ENCODE results near the gene TMC3.
"Not testable (repeated sequence)": the region's sequence is repeated elsewhere in the genome, so short reads cannot be mapped to it uniquely, and the experiment has no call there.

TMC3 gene

DNA sequence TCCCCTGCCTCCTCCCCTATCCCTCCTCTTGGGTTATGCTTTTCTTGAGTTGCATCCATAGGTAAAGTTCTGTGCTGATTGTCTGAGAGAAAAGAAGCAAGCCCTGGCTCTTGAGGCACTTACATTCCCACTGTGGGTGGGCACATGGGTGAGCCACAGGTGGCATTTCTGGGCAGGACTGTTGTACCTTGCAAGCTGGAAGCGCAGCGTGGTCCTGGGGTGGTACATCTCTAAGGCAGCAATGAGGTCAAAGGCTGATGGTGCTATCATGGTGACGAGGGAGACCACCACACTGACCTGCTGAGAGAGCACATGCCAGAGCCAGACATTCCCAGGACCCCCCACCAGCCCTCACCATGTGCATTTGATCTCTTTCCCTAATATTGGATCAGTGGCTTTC is 24.7 kb downstream of the TMC3 start:
- H3K27me3 ChIP-seq (ENCODE audit: low read depth, low read length) = peaks cover 6% of the 10 kb centered on the region; the same call in 1 of the 2 replicates
- no peaks in the 10 kb centered on the region for H3K79me2 ChIP-seq (ENCODE audit: low read length)
- H3K9me3 ChIP-seq (ENCODE audit: insufficient read depth, low read length) = no peaks in the 10 kb centered on the region
- TF ChIP-seq EZH2phosphoT487 (IDR thresholded peaks at IDR 0.05; ENCODE audit: low read depth) = no peak
- TF ChIP-seq, protein P1, sequence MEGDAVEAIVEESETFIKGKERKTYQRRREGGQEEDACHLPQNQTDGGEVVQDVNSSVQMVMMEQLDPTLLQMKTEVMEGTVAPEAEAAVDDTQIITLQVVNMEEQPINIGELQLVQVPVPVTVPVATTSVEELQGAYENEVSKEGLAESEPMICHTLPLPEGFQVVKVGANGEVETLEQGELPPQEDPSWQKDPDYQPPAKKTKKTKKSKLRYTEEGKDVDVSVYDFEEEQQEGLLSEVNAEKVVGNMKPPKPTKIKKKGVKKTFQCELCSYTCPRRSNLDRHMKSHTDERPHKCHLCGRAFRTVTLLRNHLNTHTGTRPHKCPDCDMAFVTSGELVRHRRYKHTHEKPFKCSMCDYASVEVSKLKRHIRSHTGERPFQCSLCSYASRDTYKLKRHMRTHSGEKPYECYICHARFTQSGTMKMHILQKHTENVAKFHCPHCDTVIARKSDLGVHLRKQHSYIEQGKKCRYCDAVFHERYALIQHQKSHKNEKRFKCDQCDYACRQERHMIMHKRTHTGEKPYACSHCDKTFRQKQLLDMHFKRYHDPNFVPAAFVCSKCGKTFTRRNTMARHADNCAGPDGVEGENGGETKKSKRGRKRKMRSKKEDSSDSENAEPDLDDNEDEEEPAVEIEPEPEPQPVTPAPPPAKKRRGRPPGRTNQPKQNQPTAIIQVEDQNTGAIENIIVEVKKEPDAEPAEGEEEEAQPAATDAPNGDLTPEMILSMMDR (IDR thresholded peaks at IDR 0.05; ENCODE audit: low read depth, low read length) = no peak
- no peak overlapping the region for H2AFZ ChIP-seq (ENCODE audit: low read depth, low read length)
- no peak overlapping the region for H3K9ac ChIP-seq (ENCODE audit: low read length)
- no peaks in the 10 kb centered on the region for H4K20me1 ChIP-seq (ENCODE audit: insufficient read depth, low read length)
- H3K4me1 ChIP-seq (ENCODE audit: low read length) = no peaks in the 10 kb centered on the region
- no peak overlapping the region for H3K4me2 ChIP-seq (ENCODE audit: low read length)
- H3K4me3 ChIP-seq (ENCODE audit: low read length) = no peak overlapping the region
- no peaks in the 10 kb centered on the region for H3K36me3 ChIP-seq (replicated peaks; ENCODE audit: low read depth, low read length)
- H3K27ac ChIP-seq (ENCODE audit: low read length) = no peak overlapping the region

GRCh38 chr15:81348691-81349090 is 25.3 kb downstream of the TMC3 start:
- not testable (repeated sequence) for H3K79me2 ChIP-seq (ENCODE audit: low read length); H3K4me1 ChIP-seq (ENCODE audit: low read length); H3K4me2 ChIP-seq (ENCODE audit: low read length); H3K4me3 ChIP-seq (ENCODE audit: low read length); H3K9ac ChIP-seq (ENCODE audit: low read length); H3K36me3 ChIP-seq (replicated peaks; ENCODE audit: low read depth, low read length); H3K27ac ChIP-seq (ENCODE audit: low read length); H3K9me3 ChIP-seq (ENCODE audit: insufficient read depth, low read length); H3K27me3 ChIP-seq (ENCODE audit: low read depth, low read length); H4K20me1 ChIP-seq (ENCODE audit: insufficient read depth, low read length); H2AFZ ChIP-seq (ENCODE audit: low read depth, low read length)

GRCh38 chr15:81347910-81348309 is 26.1 kb downstream of the TMC3 start:
- no peaks in the 10 kb centered on the region for H4K20me1 ChIP-seq (ENCODE audit: insufficient read depth, low read length)
- H3K79me2 ChIP-seq (ENCODE audit: low read length) = no peaks in the 10 kb centered on the region
- H3K4me3 ChIP-seq (ENCODE audit: low read length) = no peak overlapping the region
- no peak overlapping the region for H2AFZ ChIP-seq (ENCODE audit: low read depth, low read length)
- no peak overlapping the region for H3K9ac ChIP-seq (ENCODE audit: low read length)
- H3K4me1 ChIP-seq (ENCODE audit: low read length) = no peaks in the 10 kb centered on the region
- H3K9me3 ChIP-seq (ENCODE audit: insufficient read depth, low read length) = no peaks in the 10 kb centered on the region
- no peak overlapping the region for H3K27ac ChIP-seq (ENCODE audit: low read length)
- no peak overlapping the region for H3K4me2 ChIP-seq (ENCODE audit: low read length)
- no peaks in the 10 kb centered on the region for H3K36me3 ChIP-seq (replicated peaks; ENCODE audit: low read depth, low read length)
- TF ChIP-seq, protein P1 (IDR thresholded peaks at IDR 0.05; ENCODE audit: low read depth, low read length) = no peak
- no peak for TF ChIP-seq EZH2phosphoT487 (IDR thresholded peaks at IDR 0.05; ENCODE audit: low read depth)
- peaks cover 6% of the 10 kb centered on the region; the same call in 1 of the 2 replicates for H3K27me3 ChIP-seq (ENCODE audit: low read depth, low read length)

DNA sequence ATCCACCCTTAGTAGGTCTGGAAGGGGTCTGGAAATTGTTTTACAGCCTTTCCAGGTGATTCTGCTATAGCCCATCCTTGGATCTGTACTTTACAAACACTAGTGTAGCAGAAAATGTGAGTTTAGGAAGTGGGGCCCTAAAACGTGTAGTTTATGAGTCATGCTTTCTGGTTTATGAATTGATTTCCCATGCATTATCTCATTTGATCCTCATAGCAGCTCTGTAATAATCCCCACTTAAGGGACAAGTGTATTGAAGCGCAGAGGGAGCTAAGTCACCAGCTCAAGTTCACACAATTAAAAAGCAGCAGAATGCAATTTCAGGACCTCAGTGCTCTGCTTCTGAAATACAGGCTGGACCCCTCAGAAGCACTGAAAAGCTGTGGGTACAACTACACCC is 27.4 kb downstream of the TMC3 start:
- H3K36me3 ChIP-seq (replicated peaks; ENCODE audit: low read depth, low read length) = no peaks in the 10 kb centered on the region
- H3K4me2 ChIP-seq (ENCODE audit: low read length) = no peak overlapping the region
- no peaks in the 10 kb centered on the region for H3K4me1 ChIP-seq (ENCODE audit: low read length)
- no peaks in the 10 kb centered on the region for H3K79me2 ChIP-seq (ENCODE audit: low read length)
- H3K27ac ChIP-seq (ENCODE audit: low read length) = no peak overlapping the region
- H3K27me3 ChIP-seq (ENCODE audit: low read depth, low read length) = peaks cover 6% of the 10 kb centered on the region; the same call in 1 of the 2 replicates
- no peak overlapping the region for H3K4me3 ChIP-seq (ENCODE audit: low read length)
- no peaks in the 10 kb centered on the region for H3K9me3 ChIP-seq (ENCODE audit: insufficient read depth, low read length)
- H3K9ac ChIP-seq (ENCODE audit: low read length) = no peak overlapping the region
- H2AFZ ChIP-seq (ENCODE audit: low read depth, low read length) = no peak overlapping the region
- TF ChIP-seq, protein P1 (IDR thresholded peaks at IDR 0.05; ENCODE audit: low read depth, low read length) = no peak
- TF ChIP-seq EZH2phosphoT487 (IDR thresholded peaks at IDR 0.05; ENCODE audit: low read depth) = no peak
- no peaks in the 10 kb centered on the region for H4K20me1 ChIP-seq (ENCODE audit: insufficient read depth, low read length)

DNA sequence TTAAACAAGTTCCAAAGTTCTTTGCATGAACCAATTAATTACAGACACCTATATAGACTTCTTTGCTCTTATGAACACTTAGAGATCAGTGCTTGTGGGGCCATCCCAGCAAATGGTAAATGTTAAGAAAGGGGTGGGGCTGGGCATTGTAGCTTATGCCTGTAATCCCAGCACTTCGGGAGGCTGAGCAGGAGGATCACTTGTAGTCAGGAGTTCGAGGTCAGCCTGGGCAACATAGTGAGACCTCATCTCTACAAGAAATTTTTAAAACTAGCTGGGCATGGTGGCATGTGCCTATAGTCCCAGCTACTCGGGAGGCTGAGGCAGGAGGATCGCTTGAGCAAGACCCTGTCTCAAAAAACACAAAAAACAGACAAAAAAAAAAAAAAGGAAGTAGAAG is 30.6 kb downstream of the TMC3 start:
- Histone ChIP-seq H4K20me1 (ENCODE audit: insufficient read depth, low read length) (no peaks in the 10 kb centered on the region), H3K27me3 (ENCODE audit: low read depth, low read length) (peaks cover 6% of the 10 kb centered on the region; the same call in 1 of the 2 replicates), H3K4me3 (ENCODE audit: low read length) (no peak overlapping the region), H3K9ac (ENCODE audit: low read length) (no peak overlapping the region), H3K79me2 (ENCODE audit: low read length) (no peaks in the 10 kb centered on the region), H3K36me3 (replicated peaks; ENCODE audit: low read depth, low read length) (no peaks in the 10 kb centered on the region), H3K4me2 (ENCODE audit: low read length) (no peak overlapping the region), H3K9me3 (ENCODE audit: insufficient read depth, low read length) (no peaks in the 10 kb centered on the region), H3K27ac (ENCODE audit: low read length) (no peak overlapping the region), H3K4me1 (ENCODE audit: low read length) (no peaks in the 10 kb centered on the region), H2AFZ (ENCODE audit: low read depth, low read length) (no peak overlapping the region)
- TF ChIP-seq, protein P1 (IDR thresholded peaks at IDR 0.05; ENCODE audit: low read depth, low read length) = no peak
- no peak for TF ChIP-seq EZH2phosphoT487 (IDR thresholded peaks at IDR 0.05; ENCODE audit: low read depth)
